Neural crest cell (in vitro differentiated cells): Measurements from ENCODE around the gene COTL1. TPM values are rescaled to one million over a fixed set of nuclear protein-coding genes. Genes with fewer than 3 reads are reported as not detected.

Source experiments
- DNase-seq: peaks from one replicate; pipeline ENCODE4 v3.0.0; 2021; ENCODE audit warnings: low read depth, mixed read lengths, low spot score
- H3K27ac Mint-ChIP-seq: one replicate; pipeline ENCODE4 v1.8.0; 2021; ENCODE audit warnings: mild to moderate bottlenecking, mixed read lengths; ENCODE audit not compliant: unreplicated experiment
- H3K27me3 Mint-ChIP-seq: 2 replicates; pipeline ENCODE4 v1.8.0; 2021; ENCODE audit warnings: low read depth, mild to moderate bottlenecking, mixed read lengths
- H3K36me3 Mint-ChIP-seq: 2 replicates; pipeline ENCODE4 v1.8.0; 2021; ENCODE audit warnings: low read depth, mild to moderate bottlenecking, mixed read lengths
- H3K4me1 Mint-ChIP-seq: 2 replicates; pipeline ENCODE4 v1.8.0; 2021; ENCODE audit warnings: mixed read lengths
- H3K4me3 Mint-ChIP-seq: one replicate; pipeline ENCODE4 v1.8.0; 2021; ENCODE audit warnings: mild to moderate bottlenecking, mixed read lengths
- H3K9me3 Mint-ChIP-seq: 2 replicates; pipeline ENCODE4 v1.8.0; 2021; ENCODE audit warnings: mixed read lengths
- CTCF ChIP-seq: fragments of 200-600 bp; sonication (generic); conservative IDR thresholded peaks from 2 replicates; pipeline ENCODE4 v1.5.0; 2021; ENCODE audit warnings: antibody characterized with exemption, mild to moderate bottlenecking
- total RNA-seq: library from RNA; stranded (reverse); gene quantifications from 2 replicates; pipeline ENCODE4 v1.2.1, GENCODE V29; 2021

The COTL1 gene
- total RNA-seq, 1 donor from 2014 or later, result 357 TPM

GRCh38 chr16:84656649-84657048 is 38.8 kb upstream of the COTL1 start:
- TF ChIP-seq CTCF, result no peak
- H3K9me3 Mint-ChIP-seq, result no peaks in the 10 kb centered on the region
- no peak for DNase-seq
- no peaks in the 10 kb centered on the region for H3K4me1 Mint-ChIP-seq
- H3K27me3 Mint-ChIP-seq, result no peaks in the 10 kb centered on the region
- no peaks in the 10 kb centered on the region for H3K36me3 Mint-ChIP-seq
- no peak overlapping the region for H3K4me3 Mint-ChIP-seq
- H3K27ac Mint-ChIP-seq, result no peak overlapping the region

GRCh38 chr16:84654998-84655397 is 37.1 kb upstream of the COTL1 start:
- no peak overlapping the region for H3K27ac Mint-ChIP-seq
- no peak for DNase-seq
- no peaks in the 10 kb centered on the region for H3K36me3 Mint-ChIP-seq
- TF ChIP-seq CTCF, result no peak
- H3K9me3 Mint-ChIP-seq, result no peaks in the 10 kb centered on the region
- H3K4me3 Mint-ChIP-seq, result no peak overlapping the region
- peaks cover 9% of the 10 kb centered on the region for H3K4me1 Mint-ChIP-seq
- no peaks in the 10 kb centered on the region for H3K27me3 Mint-ChIP-seq

- no peak for DNase-seq
- Mint-ChIP-seq H3K36me3 (no peaks in the 10 kb centered on the region), H3K4me1 (peaks cover 10% of the 10 kb centered on the region), H3K4me3 (no peak overlapping the region), H3K27ac (no peak overlapping the region), H3K27me3 (no peaks in the 10 kb centered on the region), H3K9me3 (no peaks in the 10 kb centered on the region)
- no peak for TF ChIP-seq CTCF
Observed at GRCh38 chr16:84654238-84654637, 36.4 kb upstream of the COTL1 start.

- no peak for DNase-seq
- Mint-ChIP-seq H3K4me3 (no peak overlapping the region), H3K27ac (no peak overlapping the region), H3K9me3 (no peaks in the 10 kb centered on the region), H3K27me3 (peaks cover 3% of the 10 kb centered on the region), H3K36me3 (no peaks in the 10 kb centered on the region), H3K4me1 (peaks cover 14% of the 10 kb centered on the region)
- TF ChIP-seq CTCF, result no peak
Observed at GRCh38 chr16:84652566-84652965, 34.7 kb upstream of the COTL1 start.

GRCh38 chr16:84650062-84650991 is 32.4 kb upstream of the COTL1 start:
- H3K27me3 Mint-ChIP-seq, result peaks cover 10% of the 10 kb centered on the region
- no peaks in the 10 kb centered on the region for H3K9me3 Mint-ChIP-seq
- peaks cover 16% of the 10 kb centered on the region for H3K4me1 Mint-ChIP-seq
- no peaks in the 10 kb centered on the region for H3K36me3 Mint-ChIP-seq
- TF ChIP-seq CTCF, result no peak
- DNase-seq, result no peak
- H3K4me3 Mint-ChIP-seq, result peak overlapping the region; percentile 78
- H3K27ac Mint-ChIP-seq, result no peak overlapping the region
